ENCODE data around the gene CELA2B. TPM values are rescaled to one million over a fixed set of nuclear protein-coding genes. Genes with fewer than 3 reads are reported as not detected.
A peak's percentile ranks its signal among the peaks of the same experiment; 100 is the strongest.
"Not testable (repeated sequence)": the region's sequence is repeated elsewhere in the genome, so short reads cannot be mapped to it uniquely, and the experiment has no call there.

Gene CELA2B
- total RNA-seq, 4 donors from 2014 or later: not detected

DNA sequence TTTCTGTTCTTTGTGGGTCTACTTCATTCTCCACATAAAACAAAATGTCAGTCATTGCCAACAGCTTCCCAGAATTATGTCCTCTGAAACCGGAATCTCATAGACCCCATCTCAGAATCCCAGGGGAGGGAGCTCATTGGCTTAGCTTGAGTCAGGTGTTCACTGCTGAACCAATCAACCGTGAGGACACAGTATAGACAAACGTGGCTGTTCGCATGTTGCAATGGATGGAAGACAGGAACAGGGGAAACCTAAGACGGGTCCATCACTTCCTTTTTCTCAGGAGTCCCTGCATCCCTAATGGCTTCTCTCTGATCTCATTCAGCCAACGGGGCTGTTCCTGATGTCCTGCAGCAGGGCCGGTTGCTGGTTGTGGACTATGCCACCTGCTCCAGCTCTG, 10.2 kb upstream of the CELA2B start:
- TF ChIP-seq POLR2A (IDR thresholded peaks at IDR 0.05) (no peak), CTCF (IDR thresholded peaks at IDR 0.05 in 4 of 5, conservative IDR thresholded peaks at IDR 0.05 in 1 of 5) (no peak)
- in situ Hi-C loops (cut with MboI; ENCODE audit: low sequenced_read_pairs in 4 of 4): no loop called here
- Histone ChIP-seq H3K4me3 (no peak overlapping the region), H3K4me1 (no peaks in the 10 kb centered on the region), H3K27me3 (no peaks in the 10 kb centered on the region), H3K27ac (no peak overlapping the region), H3K36me3 (no peaks in the 10 kb centered on the region), H3K9me3 (no peaks in the 10 kb centered on the region)
- DNase-seq (no peak), ATAC-seq (no peak)
- intact Hi-C loops (cut with DNase I; ENCODE audit: low total_unique reads): no loop called here

DNA sequence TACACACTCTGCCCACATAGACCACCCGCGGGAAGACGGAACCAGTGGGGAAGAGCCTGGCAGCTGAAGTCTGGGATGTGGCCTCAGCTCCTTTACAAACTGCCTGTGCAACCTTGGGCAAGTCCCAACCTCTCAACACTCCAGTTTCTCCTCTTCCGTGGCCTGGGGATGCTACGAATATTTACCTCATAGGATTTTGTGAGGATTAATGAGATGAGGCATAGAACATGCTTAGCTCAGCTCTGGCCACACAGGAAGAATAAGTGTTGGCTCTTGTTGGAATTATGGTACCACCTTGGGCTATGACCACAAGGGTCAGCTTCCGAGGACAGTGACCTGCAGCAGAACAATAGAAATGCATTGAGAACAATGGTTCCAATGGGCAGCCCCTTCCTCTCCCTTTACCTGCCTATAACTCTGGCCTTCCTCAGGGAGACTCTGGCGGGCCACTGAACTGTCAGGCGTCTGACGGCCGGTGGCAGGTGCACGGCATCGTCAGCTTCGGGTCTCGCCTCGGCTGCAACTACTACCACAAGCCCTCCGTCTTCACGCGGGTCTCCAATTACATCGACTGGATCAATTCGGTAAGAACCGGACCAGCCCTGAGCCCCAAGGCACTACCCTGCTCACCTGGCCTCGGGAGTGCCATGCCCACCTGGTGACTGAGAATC, 8.8 kb upstream of the CELA2B start:
- intact Hi-C loops (cut with DNase I; ENCODE audit: low total_unique reads); H3K4me3 ChIP-seq; H3K9me3 ChIP-seq; H3K27me3 ChIP-seq; ATAC-seq; in situ Hi-C loops (cut with MboI; ENCODE audit: low sequenced_read_pairs in 4 of 4); DNase-seq; H3K4me1 ChIP-seq; H3K27ac ChIP-seq; H3K36me3 ChIP-seq: not testable (repeated sequence)

GRCh38 chr1:15468145-15468544, 7.8 kb upstream of the CELA2B start:
- in situ Hi-C loops (cut with MboI; ENCODE audit: low sequenced_read_pairs in 4 of 4) (no loop called here), intact Hi-C loops (cut with DNase I; ENCODE audit: low total_unique reads) (no loop called here)
- no peak overlapping the region for H3K27ac ChIP-seq
- TF ChIP-seq POLR2A (IDR thresholded peaks at IDR 0.05) (no peak), CTCF (IDR thresholded peaks at IDR 0.05 in 4 of 5, conservative IDR thresholded peaks at IDR 0.05 in 1 of 5) (no peak)
- H3K4me1 ChIP-seq: no peaks in the 10 kb centered on the region
- ATAC-seq (no peak), DNase-seq (no peak)
- H3K9me3 ChIP-seq: no peaks in the 10 kb centered on the region
- H3K36me3 ChIP-seq: no peaks in the 10 kb centered on the region
- H3K27me3 ChIP-seq: no peaks in the 10 kb centered on the region
- no peak overlapping the region for H3K4me3 ChIP-seq

- DNase-seq: no peak
- Histone ChIP-seq H3K4me1 (no peaks in the 10 kb centered on the region), H3K4me3 (no peak overlapping the region), H3K36me3 (no peaks in the 10 kb centered on the region), H3K9me3 (no peaks in the 10 kb centered on the region), H3K27me3 (no peaks in the 10 kb centered on the region), H3K27ac (no peak overlapping the region)
- intact Hi-C loops (cut with DNase I; ENCODE audit: low total_unique reads) (no loop called here), in situ Hi-C loops (cut with MboI; ENCODE audit: low sequenced_read_pairs in 4 of 4) (no loop called here)
- ATAC-seq: no peak
- TF ChIP-seq CTCF (IDR thresholded peaks at IDR 0.05 in 4 of 5, conservative IDR thresholded peaks at IDR 0.05 in 1 of 5): no peak
- no peak for TF ChIP-seq POLR2A (IDR thresholded peaks at IDR 0.05)
These were observed 6.5 kb upstream of the CELA2B start for GRCh38 chr1:15469361-15469760.

GRCh38 chr1:15469821-15470448, 6.0 kb upstream of the CELA2B start:
- H3K36me3 ChIP-seq; intact Hi-C loops (cut with DNase I; ENCODE audit: low total_unique reads); H3K27ac ChIP-seq; H3K4me3 ChIP-seq; ATAC-seq; H3K9me3 ChIP-seq; in situ Hi-C loops (cut with MboI; ENCODE audit: low sequenced_read_pairs in 4 of 4); H3K27me3 ChIP-seq; H3K4me1 ChIP-seq: not testable (repeated sequence)
- DNase-seq: peak in 1 of 2 donors; percentile 16

DNA sequence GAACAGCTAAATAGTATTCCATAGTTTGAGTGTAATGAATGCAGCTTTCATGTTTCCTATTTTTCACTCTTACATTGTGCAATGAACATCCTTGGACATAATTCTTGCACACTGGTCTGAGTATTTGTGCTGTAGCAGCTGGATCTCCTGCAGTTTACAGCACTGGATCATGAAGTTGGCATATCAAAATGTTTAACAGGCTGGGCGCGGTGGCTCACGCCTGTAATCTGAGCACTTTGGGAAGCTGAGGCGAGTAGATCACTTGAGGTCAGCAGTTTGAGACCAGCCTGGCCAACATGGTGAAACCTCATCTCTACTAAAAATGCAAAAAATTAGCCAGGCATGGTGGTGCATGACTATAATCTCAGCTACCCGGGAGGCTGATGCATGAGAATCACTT, 4.8 kb upstream of the CELA2B start:
- H3K9me3 ChIP-seq; ATAC-seq; H3K4me1 ChIP-seq; H3K27me3 ChIP-seq; DNase-seq; in situ Hi-C loops (cut with MboI; ENCODE audit: low sequenced_read_pairs in 4 of 4); H3K27ac ChIP-seq; intact Hi-C loops (cut with DNase I; ENCODE audit: low total_unique reads); H3K36me3 ChIP-seq; H3K4me3 ChIP-seq: not testable (repeated sequence)

DNA sequence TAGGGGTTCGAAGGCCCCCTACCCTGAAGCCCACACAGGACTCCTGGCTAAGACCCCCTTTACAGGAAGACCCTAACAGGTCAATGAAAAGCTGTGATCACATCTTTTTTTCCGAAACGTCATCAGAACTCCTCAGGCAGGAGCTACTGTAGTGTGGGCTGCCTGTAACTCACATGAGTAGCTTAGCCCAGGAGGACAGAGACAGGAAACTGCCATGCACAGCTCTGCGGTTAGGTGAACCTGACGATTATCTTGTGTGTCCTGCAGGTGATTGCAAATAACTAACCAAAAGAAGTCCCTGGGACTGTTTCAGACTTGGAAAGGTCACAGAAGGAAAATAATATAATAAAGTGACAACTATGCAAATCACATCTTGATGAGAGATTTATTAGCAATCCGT, 4.2 kb upstream of the CELA2B start:
- ATAC-seq; H3K4me1 ChIP-seq; intact Hi-C loops (cut with DNase I; ENCODE audit: low total_unique reads); H3K27me3 ChIP-seq; H3K9me3 ChIP-seq; DNase-seq; in situ Hi-C loops (cut with MboI; ENCODE audit: low sequenced_read_pairs in 4 of 4); H3K4me3 ChIP-seq; H3K27ac ChIP-seq; H3K36me3 ChIP-seq: not testable (repeated sequence)

Data from gastrocnemius medialis (tissue), 4 donors.